A673 (cell line): Measurements from ENCODE around the gene RAB37. TPM values are rescaled to one million over a fixed set of nuclear protein-coding genes. Genes with fewer than 3 reads are reported as not detected.

Source experiments
- BruUV-seq: library from RNA; stranded (reverse); fragments of 400-500 nt; replicated peaks from 2 replicates; lab custom pipeline; 2021; lab: Mats Ljungman, UMichigan
- CTCF ChIA-PET: fragments of 300-600 bp; sonication (Branson Sonifier 250); formaldehyde crosslinking; loops from one replicate; lab custom pipeline; 2022; ENCODE audit warnings: antibody characterized with exemption; lab: Charles Lee
- POLR2A ChIA-PET: fragments of 300-600 bp; sonication (Branson Sonifier 250); formaldehyde crosslinking; loops from one replicate; lab custom pipeline; 2022; ENCODE audit warnings: antibody characterized with exemption; ENCODE audit not compliant: low non-redundant PET; lab: Charles Lee
- DNase-seq: peaks from one replicate; pipeline ENCODE4 v3.0.0-alpha.2; 2015; ENCODE audit warnings: low spot score
- H3K27ac ChIP-seq: fragments of 200-600 bp; sonication (generic); 2 replicates; pipeline ENCODE4 v1.5.1; 2016; ENCODE audit warnings: mixed run types, low read depth, mild to moderate bottlenecking, mixed read lengths, antibody characterized with exemption, low read length; ENCODE audit not compliant: poor library complexity, severe bottlenecking
- H3K27me3 ChIP-seq: fragments of 200-600 bp; sonication (generic); replicated peaks from 2 replicates; pipeline ENCODE4 v1.6.1; 2017; ENCODE audit warnings: mixed run types, low read depth, mild to moderate bottlenecking, mixed read lengths, antibody characterized with exemption, low read length; ENCODE audit not compliant: insufficient read depth, poor library complexity
- H3K36me3 ChIP-seq: fragments of 200-600 bp; sonication (generic); 2 replicates; pipeline ENCODE4 v1.6.1; 2016; ENCODE audit warnings: mixed run types, mild to moderate bottlenecking, mixed read lengths, antibody characterized with exemption, low read length; ENCODE audit not compliant: insufficient read depth, poor library complexity, severe bottlenecking
- H3K4me1 ChIP-seq: fragments of 200-600 bp; sonication (generic); 2 replicates; pipeline ENCODE4 v1.6.1; 2017; ENCODE audit warnings: mixed run types, mild to moderate bottlenecking, mixed read lengths, antibody characterized with exemption, low read length; ENCODE audit not compliant: insufficient read depth, poor library complexity, severe bottlenecking
- H3K4me3 ChIP-seq: fragments of 200-600 bp; sonication (generic); 2 replicates; pipeline ENCODE4 v1.5.1; 2016; ENCODE audit warnings: low read depth, mixed run types, mild to moderate bottlenecking, mixed read lengths, low read length; ENCODE audit not compliant: poor library complexity, severe bottlenecking
- H3K9me3 ChIP-seq: fragments of 200-600 bp; sonication (generic); 2 replicates; pipeline ENCODE4 v1.6.1; 2016; ENCODE audit warnings: mixed run types, low read depth, mild to moderate bottlenecking, mixed read lengths, antibody characterized with exemption, low read length; ENCODE audit not compliant: poor library complexity, severe bottlenecking
- CTCF ChIP-seq: fragments of 300-800, 200-600 bp; sonication (generic); conservative IDR thresholded peaks from 2 replicates; pipeline ENCODE4 v1.5.1; 2017; ENCODE audit warnings: low read depth, mild to moderate bottlenecking, antibody characterized with exemption, low read length, moderate library complexity, mixed read lengths
- EZH2 ChIP-seq: fragments of 200-600 bp; sonication (generic); IDR thresholded peaks from 2 replicates; pipeline ENCODE4 v1.6.1; 2017; ENCODE audit warnings: borderline replicate concordance, low read depth, mild to moderate bottlenecking, mixed read lengths, antibody characterized with exemption, low read length; ENCODE audit not compliant: poor library complexity, severe bottlenecking
- intact Hi-C: fragments of 100-400 bp; cut with micrococcal nuclease; formaldehyde crosslinking; loops from one replicate; pipeline ENCODE4 v1.10.0; 2022; ENCODE audit not compliant: unreplicated experiment
- total RNA-seq: library from RNA; stranded (reverse); gene quantifications from 2 replicates; pipeline ENCODE4 v1.2.3, GENCODE V29; 2021

Gene RAB37
- total RNA-seq, 1 experiment from 2014 or later: not detected

DNA sequence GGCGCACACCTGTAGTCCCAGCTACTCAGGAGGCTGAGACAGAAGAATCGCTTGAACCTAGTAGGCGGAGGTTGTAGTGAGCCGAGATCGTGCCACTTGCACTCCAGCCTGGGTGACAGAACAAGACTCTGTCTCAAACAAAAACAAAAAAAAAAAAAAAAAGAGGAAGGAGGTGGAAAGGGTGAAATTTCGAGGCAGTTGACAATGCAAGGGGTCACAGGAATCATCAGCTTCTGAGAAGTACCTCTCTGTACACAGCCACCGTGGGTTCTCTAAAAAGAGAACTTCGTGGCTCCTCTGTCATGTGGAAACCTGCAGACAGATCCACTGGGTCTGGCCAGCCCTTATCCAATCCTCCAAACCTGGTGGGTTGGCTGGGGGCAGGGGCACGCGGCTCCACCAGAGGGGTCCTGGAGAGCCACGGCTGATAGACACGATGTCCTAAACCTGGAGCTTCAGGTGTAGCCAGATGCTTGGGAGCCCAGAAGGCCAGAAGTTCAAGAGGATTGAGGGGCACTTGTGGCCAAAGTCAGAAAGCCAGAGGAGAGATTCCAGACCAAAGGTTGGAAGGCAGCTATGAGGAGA is 23.8 kb upstream of the RAB37 start:
- peaks cover 50% of the 10 kb centered on the region for H3K27me3 ChIP-seq
- H3K9me3 ChIP-seq: no peaks in the 10 kb centered on the region
- intact Hi-C loops: no loop called here
- ChIA-PET CTCF (no interaction called here), POLR2A (no interaction called here)
- no peak for DNase-seq
- no peak overlapping the region for H3K27ac ChIP-seq
- no peak overlapping the region for H3K4me3 ChIP-seq
- no TSS peak for BruUV-seq
- TF ChIP-seq CTCF (no peak), EZH2 (no peak)
- H3K4me1 ChIP-seq: no peaks in the 10 kb centered on the region
- H3K36me3 ChIP-seq: no peaks in the 10 kb centered on the region

- intact Hi-C loops: no loop called here
- no peak overlapping the region for H3K4me3 ChIP-seq
- H3K9me3 ChIP-seq: no peaks in the 10 kb centered on the region
- no peak for DNase-seq
- peaks cover 52% of the 10 kb centered on the region for H3K27me3 ChIP-seq
- no TSS peak for BruUV-seq
- TF ChIP-seq CTCF: no peak
- no peak for TF ChIP-seq EZH2
- CTCF ChIA-PET: no interaction called here
- no peaks in the 10 kb centered on the region for H3K36me3 ChIP-seq
- no peak overlapping the region for H3K27ac ChIP-seq
- no peaks in the 10 kb centered on the region for H3K4me1 ChIP-seq
- POLR2A ChIA-PET: no interaction called here
These were observed 21.9 kb upstream of the RAB37 start for GRCh38 chr17:74715144-74715543.

GRCh38 chr17:74720506-74720905 is 16.6 kb upstream of the RAB37 start:
- no peaks in the 10 kb centered on the region for H3K36me3 ChIP-seq
- TF ChIP-seq CTCF: no peak
- no peak for TF ChIP-seq EZH2
- no peaks in the 10 kb centered on the region for H3K4me1 ChIP-seq
- H3K9me3 ChIP-seq: no peaks in the 10 kb centered on the region
- BruUV-seq: no TSS peak
- ChIA-PET CTCF (no interaction called here), POLR2A (interaction anchor here (0.6 kb wide), 1 partner anchor 211 kb away, joined by 3 read pairs; no protein-coding TSS in a partner anchor)
- H3K27ac ChIP-seq: no peak overlapping the region
- no peak for DNase-seq
- intact Hi-C loops: no loop called here
- no peak overlapping the region for H3K4me3 ChIP-seq
- peaks cover 35% of the 10 kb centered on the region for H3K27me3 ChIP-seq
